HG02623 (cell line): ENCODE data around the gene ATG16L1.

Source experiments
- ATAC-seq: cut with Tn5 transposase; IDR thresholded peaks from one replicate; pipeline ENCODE4 v1.9.1; 2021; ENCODE audit warnings: moderate library complexity; ENCODE audit not compliant: unreplicated experiment

ATG16L1 gene

DNA sequence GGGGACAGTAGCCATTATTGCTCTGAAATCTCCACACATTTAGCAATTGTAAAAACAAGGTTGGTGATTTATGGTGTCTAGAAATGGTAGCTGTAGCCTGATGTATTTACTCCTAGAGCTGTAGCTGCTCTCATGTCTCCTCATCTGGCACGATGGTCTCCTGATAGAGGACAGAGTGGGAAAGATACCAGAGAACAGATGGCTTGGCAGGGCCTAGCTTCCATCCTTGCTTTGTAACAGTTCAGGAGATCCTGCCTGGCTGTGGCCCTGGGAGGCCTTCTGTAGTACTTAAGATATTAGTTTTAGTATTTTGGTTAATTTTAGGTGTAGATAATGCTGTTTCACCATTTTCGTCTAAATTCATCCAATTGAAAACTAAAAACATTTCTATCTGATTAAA lies 6.7 kb downstream of the ATG16L1 start:
- no peak for ATAC-seq

DNA sequence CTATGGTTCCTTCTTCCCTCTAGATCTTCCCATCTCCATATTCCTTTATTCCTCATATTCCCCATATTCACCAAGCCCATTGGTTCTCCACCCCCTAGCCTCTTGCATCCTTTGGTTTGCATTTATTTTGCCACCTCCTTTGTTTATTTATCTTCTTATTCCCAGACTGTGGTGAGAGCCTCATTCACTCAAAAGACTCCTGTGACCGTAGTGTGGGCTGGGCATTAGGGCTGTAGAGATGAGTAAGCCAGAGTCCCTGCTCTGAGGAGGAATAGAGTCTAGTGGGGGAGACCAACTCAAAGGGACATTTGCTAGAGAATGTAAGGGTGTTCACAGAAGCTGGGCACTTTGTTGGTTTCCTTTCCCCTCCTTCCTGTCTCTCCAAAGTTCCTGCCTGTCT lies 8.3 kb downstream of the ATG16L1 start:
- ATAC-seq = no peak

DNA sequence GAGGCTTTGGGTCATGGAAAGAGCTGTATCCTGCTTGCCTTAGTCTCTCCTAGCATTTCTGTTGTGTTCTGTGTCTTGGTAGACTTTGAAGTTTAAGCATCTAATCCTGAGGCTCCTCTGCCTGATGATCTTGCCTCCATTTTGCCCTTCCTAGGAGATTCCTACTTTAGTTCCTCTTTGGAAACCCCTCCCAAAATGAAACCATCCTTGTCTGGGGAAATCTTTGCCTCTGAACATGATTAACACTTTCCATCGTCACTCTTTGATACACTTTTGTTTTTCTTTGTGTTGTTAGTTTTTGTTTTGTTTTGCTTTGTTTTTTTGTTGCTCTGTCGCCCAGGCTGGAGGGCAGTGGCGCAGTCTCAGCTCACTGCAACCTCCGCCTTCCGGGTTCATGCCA lies 9.2 kb downstream of the ATG16L1 start:
- no peak for ATAC-seq

DNA sequence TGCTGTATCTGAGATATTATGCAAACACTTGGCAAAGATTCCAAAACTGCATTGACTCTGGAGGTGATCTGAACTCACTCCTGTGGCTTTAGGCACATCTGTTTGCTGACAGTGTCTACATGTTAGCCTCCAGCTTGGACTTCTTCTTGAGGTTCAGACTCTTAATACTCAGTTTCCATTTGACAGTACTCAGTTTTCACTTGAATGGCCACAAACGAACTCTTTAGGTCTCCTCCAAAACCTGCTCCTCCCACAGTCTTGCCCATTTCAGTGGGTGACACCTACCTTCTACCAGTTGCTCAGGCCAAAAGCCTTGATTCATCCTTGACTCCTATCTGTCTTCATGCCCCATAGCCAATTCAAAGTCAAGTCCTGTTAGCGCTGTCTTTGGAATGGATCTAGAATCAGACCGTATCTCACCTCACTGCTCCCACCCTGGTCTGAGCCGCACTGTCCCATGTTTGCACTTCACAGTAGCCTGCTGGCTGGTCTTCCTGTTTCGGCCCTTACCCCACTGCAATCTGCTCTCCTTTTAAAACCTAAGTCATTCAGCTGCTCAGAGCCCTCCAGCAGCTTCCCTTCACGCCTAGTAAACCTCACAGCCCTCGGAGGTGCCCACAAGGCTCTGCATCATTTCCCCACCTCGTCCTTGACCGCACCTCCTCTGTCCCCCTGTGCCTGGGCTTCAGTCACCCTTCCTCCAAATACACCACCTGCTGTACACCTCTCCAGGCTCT lies 10.5 kb downstream of the ATG16L1 start:
- no peak for ATAC-seq

DNA sequence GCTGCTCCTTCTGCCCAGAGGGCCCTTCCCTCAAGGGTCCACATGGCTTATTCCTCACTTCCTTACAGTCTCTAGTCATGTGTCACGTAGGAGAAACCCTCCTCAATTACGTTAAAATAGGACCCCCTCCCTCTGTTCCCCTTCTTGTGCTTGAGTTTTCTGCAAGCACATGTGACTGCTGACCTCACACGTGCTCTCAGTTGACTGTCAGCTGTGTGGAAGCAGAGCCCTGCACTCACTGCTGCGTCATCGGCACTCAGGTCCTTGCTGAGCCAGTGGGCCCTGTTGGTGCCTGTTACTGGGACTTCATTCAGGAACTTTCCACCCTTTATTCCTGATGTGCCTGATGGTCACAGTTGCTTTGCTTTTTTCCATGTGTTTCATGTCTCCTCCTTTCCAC lies 11.1 kb downstream of the ATG16L1 start:
- no peak for ATAC-seq

DNA sequence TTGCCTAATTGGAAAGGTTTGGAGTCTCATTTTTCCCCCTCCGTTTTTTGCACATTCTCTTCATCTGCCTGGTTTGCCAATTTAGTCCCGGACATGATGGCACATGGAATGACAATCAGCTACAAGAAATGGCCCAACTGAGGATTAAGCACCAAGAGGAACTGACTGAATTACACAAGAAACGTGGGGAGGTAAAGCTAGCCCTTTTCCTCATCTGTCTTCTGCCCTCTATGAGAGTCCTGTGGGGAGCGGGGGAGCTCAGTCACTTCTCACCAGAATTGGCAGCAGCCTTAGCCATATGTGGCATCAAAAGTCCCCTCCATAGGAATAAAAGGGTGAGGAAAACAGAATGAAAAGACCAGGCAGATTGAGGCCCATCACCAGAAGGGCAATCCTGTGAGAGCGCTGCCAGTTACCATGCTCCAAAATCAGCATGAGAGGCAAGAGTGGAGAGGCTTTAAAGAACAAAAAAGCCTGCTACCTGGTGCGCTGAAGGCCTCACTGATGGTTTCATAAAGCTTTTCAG lies 11.6 kb downstream of the ATG16L1 start:
- ATAC-seq = no peak

DNA sequence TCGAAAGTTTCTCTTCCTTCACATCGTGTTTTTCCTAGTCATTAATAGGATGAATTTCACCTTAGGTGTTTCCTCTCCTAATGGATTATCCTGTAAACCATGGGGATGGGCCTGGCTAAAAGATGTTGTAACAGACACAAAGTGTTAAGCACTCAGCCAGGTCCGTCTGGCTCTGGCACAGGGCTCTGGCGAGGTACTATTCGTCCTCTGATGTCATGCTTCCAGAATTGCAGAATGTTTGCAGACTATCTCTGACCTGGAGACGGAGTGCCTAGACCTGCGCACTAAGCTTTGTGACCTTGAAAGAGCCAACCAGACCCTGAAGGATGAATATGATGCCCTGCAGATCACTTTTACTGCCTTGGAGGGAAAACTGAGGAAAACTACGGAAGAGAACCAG lies 13.2 kb downstream of the ATG16L1 start:
- no peak for ATAC-seq

DNA sequence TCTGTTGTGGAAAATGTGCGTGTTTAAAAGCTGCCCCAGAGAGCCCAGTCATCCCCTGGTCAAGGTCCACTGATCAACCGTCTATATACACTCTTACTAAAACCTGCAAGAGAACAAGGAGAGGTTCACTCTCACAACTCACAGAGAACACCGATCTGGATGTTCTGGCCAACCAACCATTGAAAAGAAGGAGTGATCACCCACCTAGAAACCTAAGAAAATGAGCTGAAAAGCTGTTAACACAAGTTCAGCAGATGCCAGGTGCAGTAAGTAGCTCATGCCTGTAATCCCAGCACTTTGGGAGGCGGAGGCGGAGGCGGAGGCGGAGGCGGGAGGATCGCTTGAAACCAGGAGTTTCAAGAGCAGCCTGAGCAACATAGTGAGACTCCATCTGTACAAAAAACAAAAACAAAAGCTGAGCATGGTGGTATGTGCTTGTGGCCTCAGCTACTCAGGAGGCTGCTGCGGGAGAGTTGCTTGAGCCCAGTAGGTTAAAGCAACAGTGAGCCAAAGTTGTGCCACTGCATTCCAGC lies 14.5 kb downstream of the ATG16L1 start:
- no peak for ATAC-seq

DNA sequence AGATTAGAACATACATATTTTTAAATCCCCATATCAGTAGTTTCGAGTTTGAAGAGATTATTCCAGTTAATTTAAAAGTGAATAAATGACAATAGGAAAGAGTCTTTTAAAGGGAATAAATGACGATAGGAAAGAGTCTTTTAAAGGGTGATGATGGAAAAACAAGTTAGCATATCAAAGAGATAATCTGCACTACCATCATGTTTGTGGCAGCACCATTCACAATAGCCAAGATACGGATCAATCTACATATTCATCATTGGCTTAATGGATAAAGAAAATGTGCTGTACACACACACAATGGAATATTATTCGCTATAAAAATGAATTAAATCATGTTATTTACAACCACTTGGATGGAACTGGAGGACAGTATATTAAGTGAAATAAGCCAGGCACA lies 15.0 kb downstream of the ATG16L1 start:
- no peak for ATAC-seq

DNA sequence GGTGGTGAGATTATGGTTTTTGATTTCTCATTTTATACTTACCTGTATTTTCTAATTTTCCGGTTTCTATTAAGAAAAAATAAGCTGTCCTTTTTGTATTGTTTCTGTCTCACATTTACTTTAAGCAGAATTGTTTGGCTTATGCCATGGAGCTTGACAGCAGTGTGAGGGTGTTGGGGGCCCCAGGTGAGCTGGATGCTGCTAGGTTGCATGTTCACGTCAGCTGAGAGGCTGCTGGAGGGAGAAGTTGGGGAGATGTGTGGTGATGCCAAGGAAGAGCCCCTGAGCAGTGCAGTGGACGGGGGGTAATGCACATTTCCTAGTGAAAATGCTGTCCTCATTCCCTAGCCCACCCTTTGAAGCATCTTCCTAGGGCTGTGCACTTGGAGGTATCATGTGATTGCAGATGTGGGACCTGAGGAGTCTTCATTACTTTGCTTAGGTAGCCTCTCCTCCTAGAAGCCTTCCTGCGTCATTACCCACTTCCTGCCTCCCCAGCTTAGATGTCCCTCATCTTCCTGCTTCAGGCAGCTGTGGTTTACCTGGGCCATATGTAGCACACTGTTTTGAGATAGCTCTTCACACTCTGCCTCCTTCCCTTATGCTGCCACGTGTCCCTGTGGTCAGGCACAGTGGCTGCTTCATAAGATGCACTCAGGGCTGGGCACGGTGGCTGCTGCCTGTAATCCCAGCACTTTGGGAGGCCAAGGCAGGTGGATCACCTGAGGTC lies 16.2 kb downstream of the ATG16L1 start:
- peak; percentile 64 for ATAC-seq

DNA sequence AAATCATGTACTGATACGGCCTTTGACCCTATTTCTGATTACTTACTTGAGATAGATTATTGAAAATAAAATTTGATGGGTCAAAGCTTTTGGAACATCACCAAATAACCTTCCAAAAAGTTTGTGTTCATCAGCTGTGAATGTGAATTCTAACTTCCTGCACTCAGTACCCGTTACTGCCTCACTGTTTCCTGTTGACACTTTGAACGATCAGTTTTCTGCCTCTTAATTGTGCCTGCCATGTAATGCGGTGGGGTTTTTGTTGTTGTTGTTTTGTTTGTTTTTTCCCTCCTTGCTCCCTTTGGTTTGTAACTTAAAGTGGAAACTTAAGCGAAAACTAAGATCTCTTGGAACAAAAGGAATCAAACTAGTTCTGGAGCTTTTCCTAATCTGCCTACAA lies 18.9 kb downstream of the ATG16L1 start:
- ATAC-seq = no peak

DNA sequence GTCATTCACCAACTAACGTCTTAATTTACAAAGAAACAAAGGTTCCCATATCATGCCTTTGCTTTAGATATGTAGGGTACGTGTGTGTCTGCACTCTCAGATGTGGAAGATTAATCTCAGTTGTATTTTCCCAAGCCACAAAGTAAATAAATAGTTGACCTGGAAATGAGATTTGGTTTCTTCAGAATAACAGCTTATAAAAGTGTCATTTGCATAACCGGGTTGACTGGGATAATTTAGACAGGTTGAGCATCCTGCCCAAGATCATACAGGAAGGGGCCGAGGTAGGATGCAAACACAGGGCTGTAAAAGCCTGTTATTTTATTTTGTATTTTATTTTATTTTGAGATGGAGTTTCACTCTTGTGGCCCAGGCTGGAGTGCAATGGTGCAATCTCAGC lies 19.5 kb downstream of the ATG16L1 start:
- no peak for ATAC-seq

DNA sequence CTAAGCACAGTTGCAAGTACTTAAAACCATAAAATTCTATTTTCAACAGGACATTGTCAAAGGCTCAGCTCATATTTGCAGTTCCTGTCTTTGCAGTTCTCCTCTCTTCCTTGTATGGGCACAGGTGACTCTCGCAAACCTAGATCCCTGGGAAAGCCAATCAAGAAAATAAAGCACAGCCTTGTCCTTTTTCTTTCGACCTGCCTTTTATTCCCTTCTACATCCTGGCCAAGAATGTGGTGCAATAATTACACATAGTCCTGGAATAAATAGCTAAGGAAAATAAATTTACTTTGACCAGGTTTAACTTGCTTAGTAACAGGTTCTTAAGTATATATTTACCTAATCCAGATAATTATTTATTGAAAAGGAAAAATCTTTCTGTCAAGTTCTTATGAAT lies 20.2 kb downstream of the ATG16L1 start:
- no peak for ATAC-seq

DNA sequence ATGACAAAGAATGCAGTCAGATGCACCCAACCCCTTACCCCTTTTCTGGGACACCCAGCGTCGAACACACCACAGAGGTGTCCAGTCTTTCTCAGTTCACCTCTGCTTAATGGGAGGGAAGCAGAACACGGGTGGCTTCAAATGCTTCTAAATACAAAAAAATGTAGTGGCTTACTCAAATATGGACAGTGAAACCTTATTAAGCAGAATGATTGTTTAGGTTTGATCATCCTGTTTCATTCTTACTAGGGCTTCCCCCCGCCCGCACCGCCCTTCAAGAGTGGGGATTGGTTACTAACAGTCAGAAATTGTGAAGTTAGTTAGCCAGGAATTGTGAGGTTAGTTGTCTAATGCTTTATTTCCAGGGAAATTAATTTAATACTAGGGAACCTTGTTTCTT lies 21.6 kb downstream of the ATG16L1 start:
- ATAC-seq = no peak

DNA sequence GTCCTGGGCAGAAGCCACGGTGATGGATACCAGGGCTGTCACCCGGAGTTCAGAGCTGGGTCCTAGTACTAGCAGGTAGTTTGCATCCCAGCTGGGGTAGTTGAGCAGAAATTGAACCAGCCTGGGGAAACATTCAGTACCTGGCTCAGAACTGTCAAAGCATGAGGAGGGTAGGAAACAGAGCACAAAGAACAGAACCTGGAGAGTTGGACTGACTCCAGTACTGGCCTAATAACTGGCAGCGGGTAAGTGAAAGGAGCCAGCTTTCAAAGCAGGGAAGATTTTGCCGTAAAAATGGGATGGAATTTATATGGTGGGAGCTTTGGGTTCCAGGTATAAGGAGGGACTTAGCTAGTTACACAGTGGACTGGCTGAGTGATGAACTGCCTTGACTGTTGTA lies 23.8 kb downstream of the ATG16L1 start:
- no peak for ATAC-seq

DNA sequence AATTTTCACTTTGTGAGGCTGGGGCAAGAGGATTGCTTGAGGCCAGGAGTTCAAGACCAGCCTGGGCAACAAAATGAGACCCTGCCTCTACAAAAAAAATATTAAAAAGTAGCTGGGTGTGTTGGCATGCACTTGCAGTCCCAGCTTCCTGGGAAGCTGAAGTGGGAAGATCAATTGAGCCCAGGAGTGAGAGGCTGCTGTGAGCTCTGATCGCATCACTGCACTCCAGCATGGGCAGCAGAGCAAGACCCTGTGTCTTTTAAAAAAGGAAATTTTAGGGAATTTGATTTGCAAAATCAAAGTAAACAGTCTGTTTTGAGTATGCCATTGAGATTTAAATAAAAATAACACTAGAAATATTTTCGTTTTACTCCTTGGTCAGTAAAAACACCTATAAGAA lies 27.4 kb downstream of the ATG16L1 start:
- no peak for ATAC-seq

DNA sequence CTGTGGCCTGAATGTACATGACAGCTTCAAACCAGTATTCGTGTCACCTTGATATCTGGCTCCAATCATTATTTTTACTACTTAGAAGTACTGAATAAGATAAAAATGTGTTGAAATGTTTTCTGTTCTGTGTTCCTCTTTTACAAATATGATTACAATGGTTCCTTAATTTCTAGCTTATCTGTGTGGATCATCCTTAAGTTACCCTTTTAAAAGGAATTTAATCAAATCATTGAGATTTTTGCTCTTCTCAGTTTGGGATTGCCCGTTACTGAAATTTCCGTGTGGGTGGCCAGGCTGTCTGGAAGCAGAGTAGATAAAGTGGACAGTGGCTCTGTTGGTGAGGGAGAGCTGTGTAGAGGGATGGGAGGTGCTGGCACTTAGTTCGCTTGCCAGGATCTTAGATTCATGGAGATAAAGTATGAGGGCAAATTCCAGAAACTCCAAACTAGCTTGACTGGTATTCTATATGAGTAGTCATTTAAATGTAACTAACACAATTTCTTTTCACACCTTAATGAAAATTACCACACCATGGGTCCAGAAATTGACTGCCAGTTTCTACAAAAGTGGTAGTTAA lies 28.7 kb downstream of the ATG16L1 start:
- ATAC-seq = no peak

DNA sequence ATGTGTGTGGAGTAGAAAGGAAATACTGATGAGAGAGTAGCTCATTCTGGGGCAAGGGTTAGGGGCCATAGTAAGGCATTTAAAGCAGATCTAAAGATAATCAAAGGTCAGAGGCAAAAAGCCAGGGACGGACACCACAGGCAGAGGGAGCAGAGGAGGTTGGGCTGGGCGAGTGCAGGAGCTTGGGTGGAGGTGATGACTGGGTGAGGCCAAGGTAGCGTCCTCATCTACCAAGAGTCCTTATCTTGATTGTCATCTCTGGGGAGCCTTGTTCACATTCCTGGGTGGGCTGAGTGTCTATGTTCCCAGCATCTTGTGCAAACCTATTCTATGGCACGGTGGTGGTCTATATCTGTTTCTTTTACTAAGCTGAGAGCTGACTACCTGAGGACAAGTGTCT lies 30.1 kb downstream of the ATG16L1 start:
- ATAC-seq = no peak

DNA sequence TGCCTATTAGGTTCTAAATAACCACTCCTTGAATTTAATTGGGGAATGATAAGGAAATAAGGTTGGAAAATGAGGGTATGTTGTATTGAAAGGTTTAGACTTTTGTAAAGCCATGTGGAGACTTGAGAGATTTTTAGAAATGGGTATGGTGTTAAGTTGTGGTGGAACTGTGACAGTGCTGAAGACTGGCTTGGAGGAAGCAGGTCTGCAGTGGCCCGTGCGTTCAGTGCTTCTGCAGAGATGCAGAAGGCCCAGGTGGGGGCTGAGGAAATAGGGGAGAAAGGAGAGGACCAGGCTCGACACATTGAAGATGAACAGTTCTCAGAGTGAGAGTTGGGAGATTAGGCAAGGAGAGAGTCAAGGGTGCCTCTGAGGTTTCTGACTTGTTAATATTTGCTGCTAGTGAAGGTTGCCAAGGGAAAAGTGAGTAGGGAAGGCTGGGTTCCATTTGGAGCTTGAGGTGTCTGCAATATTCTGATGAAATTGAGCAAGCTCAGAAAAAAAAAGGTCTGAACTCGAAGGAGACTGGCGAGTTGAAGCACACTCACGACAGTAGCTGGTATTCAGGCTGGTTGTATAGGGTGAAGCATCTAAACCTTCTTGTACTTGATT lies 30.6 kb downstream of the ATG16L1 start:
- ATAC-seq = no peak

DNA sequence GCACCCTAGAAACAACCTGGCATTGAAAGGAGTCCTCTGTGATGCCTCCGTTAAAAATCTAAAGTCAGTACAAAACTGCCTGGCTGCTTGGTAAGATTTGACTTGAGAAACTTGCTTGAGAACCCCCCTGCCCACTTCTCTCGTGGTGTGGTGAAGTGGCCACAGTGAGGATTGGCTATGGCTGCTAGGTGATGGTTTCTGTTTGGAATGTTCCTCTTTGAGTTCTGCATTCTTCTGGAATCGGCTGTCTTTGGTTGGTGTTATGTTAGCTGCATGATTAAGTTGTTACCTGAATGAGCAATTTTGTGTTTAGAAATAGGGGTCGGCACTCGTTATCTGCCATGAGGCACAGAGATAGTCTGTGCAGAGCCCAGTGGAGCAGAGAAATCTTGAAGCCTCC lies 34.4 kb downstream of the ATG16L1 start:
- no peak for ATAC-seq

DNA sequence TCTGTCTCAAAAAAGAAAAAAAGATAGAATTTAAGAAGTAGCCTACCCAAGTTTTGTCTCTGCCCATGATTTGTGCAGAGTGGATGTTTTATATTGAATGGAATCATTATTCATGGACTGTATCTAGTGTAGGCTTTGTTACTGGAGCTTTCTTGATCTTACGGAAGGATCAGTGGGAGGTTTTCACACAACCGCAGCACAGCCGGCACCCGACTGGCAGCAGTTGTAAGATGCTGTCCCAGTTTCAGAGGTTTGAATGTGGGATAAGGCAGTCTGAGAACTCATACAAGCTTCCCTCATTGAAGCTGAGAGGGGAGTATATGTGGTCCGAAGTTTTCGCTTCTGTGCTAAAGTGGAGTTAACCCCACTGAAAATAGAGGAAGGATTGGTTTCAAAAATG lies 36.4 kb downstream of the ATG16L1 start:
- ATAC-seq = no peak
